IMR-90 (cell line): ENCODE data around the gene ANXA8.

Experiments used
- BHLHE40 ChIP-seq: fragments of 150-350 bp; IDR thresholded peaks from 2 replicates; pipeline ENCODE4 v1.6.1; 2016; ENCODE audit warnings: mild to moderate bottlenecking, low read depth, low read length
- CEBPB ChIP-seq: IDR thresholded peaks from 2 replicates; pipeline ENCODE4 v1.6.1; 2012; ENCODE audit warnings: low read depth, low read length, improper control_type of control experiment
- CHD1 ChIP-seq: IDR thresholded peaks from 2 replicates; pipeline ENCODE4 v1.6.1; 2012; ENCODE audit warnings: low read depth, low read length, improper control_type of control experiment
- CTCF ChIP-seq: conservative IDR thresholded peaks from 2 replicates; pipeline ENCODE4 v1.5.1; 2012; ENCODE audit warnings: mild to moderate bottlenecking, low read depth, low read length, improper control_type of control experiment
- MXI1 ChIP-seq: IDR thresholded peaks from 2 replicates; pipeline ENCODE4 v1.6.1; 2012; ENCODE audit warnings: low read depth, mild to moderate bottlenecking, low read length, moderate library complexity, borderline replicate concordance
- POLR2A ChIP-seq: IDR thresholded peaks from 2 replicates; pipeline ENCODE4 v1.6.1; 2012; ENCODE audit warnings: mild to moderate bottlenecking, low read depth, low read length
- RAD21 ChIP-seq: IDR thresholded peaks from 2 replicates; pipeline ENCODE4 v1.6.1; 2012; ENCODE audit warnings: low read length, improper control_type of control experiment
- RCOR1 ChIP-seq: IDR thresholded peaks from 2 replicates; pipeline ENCODE4 v1.6.1; 2012; ENCODE audit warnings: mild to moderate bottlenecking, low read length, improper control_type of control experiment; ENCODE audit not compliant: insufficient replicate concordance
- RFX5 ChIP-seq: IDR thresholded peaks from 2 replicates; pipeline ENCODE4 v1.8.0; 2012; ENCODE audit warnings: low read depth, mild to moderate bottlenecking, low read length, moderate library complexity

DNA sequence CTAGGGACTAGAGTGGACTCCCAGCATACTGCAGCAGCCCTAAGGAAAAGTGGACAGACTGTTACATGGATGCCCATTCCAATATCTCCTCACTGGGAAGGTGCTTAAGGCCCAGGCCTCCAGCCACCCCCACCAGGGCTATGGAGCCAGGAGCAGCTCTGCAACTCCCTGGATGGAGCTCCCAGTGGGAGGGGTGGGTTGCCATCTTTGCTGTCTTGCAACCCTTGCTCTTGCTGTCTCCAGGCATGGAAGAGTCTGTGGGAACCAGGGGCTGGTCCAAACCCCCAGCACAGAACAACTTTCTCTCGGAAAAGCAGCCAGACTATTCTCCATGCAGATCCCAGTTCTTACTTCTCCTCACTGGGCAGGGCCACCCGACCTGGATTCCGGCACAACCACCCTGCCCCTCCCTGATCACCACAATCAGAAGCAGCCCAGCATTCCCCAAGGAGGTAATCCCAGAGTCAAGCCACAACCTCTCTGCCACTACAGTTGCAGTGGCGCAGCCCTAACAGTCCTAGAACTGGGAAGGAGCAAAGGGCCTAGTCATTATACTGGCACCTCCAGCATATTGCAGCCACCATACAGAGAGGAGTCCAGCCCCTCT lies 58.0 kb downstream of the ANXA8 start:
- TF ChIP-seq POLR2A (no peak), CTCF (no peak), RFX5 (no peak), RAD21 (no peak), RCOR1 (no peak), BHLHE40 (no peak), MXI1 (no peak), CEBPB (no peak), CHD1 (no peak)
